Left lung (tissue), 10 donors: Measurements from ENCODE around the gene CHRND. TPM values are rescaled to one million over a fixed set of nuclear protein-coding genes. Genes with fewer than 3 reads are reported as not detected.

Experiments used
- ATAC-seq: fragments of 200-7000 bp; cut with Tn5 transposase; one replicate; pipeline ENCODE4 v1.9.1; 2020; ENCODE audit warnings: moderate library complexity
- DNase-seq, 4 donors: peaks; one replicate each; pipeline ENCODE4 v3.0.0-alpha.2; 2013 to 2020
- H3K27ac ChIP-seq, 2 donors: fragments of 200-600 bp; sonication (generic) in 1 of 2; one replicate each; pipeline versions ENCODE4 v1.5.0 to v1.8.0; 2020 to 2021
- H3K27me3 ChIP-seq, 2 donors: fragments of 200-600 bp; sonication (generic) in 1 of 2; one replicate each; pipeline versions ENCODE4 v1.5.0 to v1.8.0; 2020 to 2021
- H3K36me3 ChIP-seq, 2 donors: fragments of 200-600 bp; sonication (generic) in 1 of 2; one replicate each; pipeline versions ENCODE4 v1.5.0 to v1.8.0; 2020 to 2021
- H3K4me1 ChIP-seq, 2 donors: fragments of 200-600 bp; one replicate each; pipeline ENCODE4 v1.8.0; 2021
- H3K4me3 ChIP-seq, 2 donors: fragments of 200-600 bp; sonication (generic) in 1 of 2; one replicate each; pipeline versions ENCODE4 v1.5.0 to v1.8.0; 2020 to 2021; ENCODE audit warnings: mild to moderate bottlenecking in 1 of 2
- H3K9me3 ChIP-seq, 2 donors: fragments of 200-600 bp; sonication (generic) in 1 of 2; one replicate each; pipeline versions ENCODE4 v1.5.0 to v1.8.0; 2020 to 2021
- intact Hi-C, 2 donors: fragments of 100-400 bp; cut with DNase I; formaldehyde crosslinking; loops; one replicate each; pipeline versions ENCODE4 v1.11.2 to v1.14.2; 2022
- polyA plus RNA-seq, 6 donors: library from polyadenylated mRNA; unstranded; fragments of 120-200 nt; gene quantifications; one replicate each; pipeline ENCODE4 v1.2.1, GENCODE V29; 2013; ENCODE audit not compliant: insufficient read length in 6 of 6
- total RNA-seq, 2 donors: library from RNA; stranded (reverse); fragmentation: NEBNext Ultra II Directional; extraction: Animal tissue kit (Norgen Biotek cat#: 25700); gene quantifications; one replicate each; pipeline ENCODE4 v1.2.1, GENCODE V29; 2021
- TF ChIP-seq, protein P1 (sequence below), 2 donors: fragments of 200-600 bp; sonication (generic) in 1 of 2; IDR thresholded peaks; one replicate each; pipeline versions ENCODE4 v1.5.0 to v1.8.0; 2021; ENCODE audit warnings: antibody characterized with exemption in 2 of 2
- donor health status: DM: no; HTN: yes; CAD: no.
- donor health status: DM: no; HTN: no; CAD: no.

CHRND gene
- total and polyA plus RNA-seq, 8 donors, result not detected

DNA sequence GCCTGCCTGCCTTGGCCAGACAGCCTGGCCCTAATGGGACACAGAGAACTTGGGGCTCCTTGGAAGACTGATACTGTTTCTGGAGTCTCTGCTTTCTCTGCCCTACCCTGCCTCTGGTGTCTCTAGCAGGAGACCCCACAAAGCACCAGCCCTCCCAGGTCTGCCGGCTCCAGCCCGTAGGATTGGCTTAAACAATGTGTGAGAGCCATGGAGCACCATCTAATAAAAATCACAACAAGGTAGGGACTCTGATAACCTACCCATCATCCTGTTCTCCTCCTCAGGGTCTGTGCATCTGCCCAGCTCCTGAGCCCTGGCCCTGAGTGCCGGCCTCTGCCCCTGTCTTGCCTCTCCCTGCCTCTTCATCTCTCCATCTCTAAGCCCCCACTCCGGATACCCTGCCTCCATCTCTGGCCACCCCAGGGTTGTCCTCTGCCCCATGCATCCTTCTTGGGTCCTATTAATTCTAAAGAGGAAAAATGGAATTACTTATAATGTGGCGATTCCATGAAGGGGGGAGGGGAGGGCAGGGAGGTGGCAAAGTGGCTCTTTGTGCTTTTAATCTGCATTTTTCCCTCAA, 37.1 kb upstream of the CHRND start:
- no peak for ATAC-seq
- peaks cover 48 to 85% of the 10 kb centered on the region in 2 donors for H3K27me3 ChIP-seq
- no peaks in the 10 kb centered on the region for H3K9me3 ChIP-seq
- H3K4me1 ChIP-seq, result peaks cover 0 to 22% of the 10 kb centered on the region in 2 donors
- TF ChIP-seq, protein P1, sequence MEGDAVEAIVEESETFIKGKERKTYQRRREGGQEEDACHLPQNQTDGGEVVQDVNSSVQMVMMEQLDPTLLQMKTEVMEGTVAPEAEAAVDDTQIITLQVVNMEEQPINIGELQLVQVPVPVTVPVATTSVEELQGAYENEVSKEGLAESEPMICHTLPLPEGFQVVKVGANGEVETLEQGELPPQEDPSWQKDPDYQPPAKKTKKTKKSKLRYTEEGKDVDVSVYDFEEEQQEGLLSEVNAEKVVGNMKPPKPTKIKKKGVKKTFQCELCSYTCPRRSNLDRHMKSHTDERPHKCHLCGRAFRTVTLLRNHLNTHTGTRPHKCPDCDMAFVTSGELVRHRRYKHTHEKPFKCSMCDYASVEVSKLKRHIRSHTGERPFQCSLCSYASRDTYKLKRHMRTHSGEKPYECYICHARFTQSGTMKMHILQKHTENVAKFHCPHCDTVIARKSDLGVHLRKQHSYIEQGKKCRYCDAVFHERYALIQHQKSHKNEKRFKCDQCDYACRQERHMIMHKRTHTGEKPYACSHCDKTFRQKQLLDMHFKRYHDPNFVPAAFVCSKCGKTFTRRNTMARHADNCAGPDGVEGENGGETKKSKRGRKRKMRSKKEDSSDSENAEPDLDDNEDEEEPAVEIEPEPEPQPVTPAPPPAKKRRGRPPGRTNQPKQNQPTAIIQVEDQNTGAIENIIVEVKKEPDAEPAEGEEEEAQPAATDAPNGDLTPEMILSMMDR (IDR thresholded peaks at IDR 0.05), result no peak
- intact Hi-C loops, result no loop called here
- no peak overlapping the region for H3K4me3 ChIP-seq
- DNase-seq, result no peak
- H3K36me3 ChIP-seq, result no peaks in the 10 kb centered on the region
- H3K27ac ChIP-seq, result no peak overlapping the region

DNA sequence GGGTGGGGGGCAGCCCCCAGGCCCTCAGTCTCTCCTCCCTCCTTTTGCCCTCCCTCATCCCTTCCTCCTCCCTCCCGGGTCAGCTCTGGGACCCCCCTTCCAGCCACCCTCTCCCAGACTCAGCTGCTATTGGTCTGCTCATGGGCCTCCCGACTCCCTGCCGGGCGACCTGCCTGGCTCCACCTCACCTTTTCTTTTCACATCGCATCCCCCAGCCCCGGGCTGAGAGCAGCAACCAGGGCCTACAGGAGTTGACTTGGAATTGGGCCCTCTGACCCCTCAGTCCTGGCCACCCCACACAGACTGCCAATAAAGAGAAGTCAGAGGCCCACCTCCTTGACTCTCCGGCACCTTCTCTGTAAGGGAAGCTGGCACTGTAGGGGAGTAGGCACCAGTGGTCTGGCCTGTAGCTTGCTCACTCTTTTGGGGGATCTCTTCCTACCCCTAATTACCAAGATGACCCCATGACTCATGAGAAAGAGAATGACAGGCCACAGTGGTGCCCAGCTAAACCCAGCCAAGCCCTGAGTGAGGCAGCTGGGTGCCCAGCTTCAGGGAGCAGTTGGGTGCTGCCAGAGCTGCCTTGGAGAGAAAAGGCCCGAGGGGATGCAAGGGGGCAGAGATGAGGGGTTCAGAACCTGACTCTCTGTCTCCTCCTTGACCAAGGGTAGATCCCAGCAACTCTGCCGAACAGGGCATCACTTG, 36.3 kb upstream of the CHRND start:
- Histone ChIP-seq H3K9me3 (no peaks in the 10 kb centered on the region), H3K4me1 (peaks cover 0 to 22% of the 10 kb centered on the region in 2 donors), H3K4me3 (no peak overlapping the region), H3K27ac (no peak overlapping the region), H3K36me3 (no peaks in the 10 kb centered on the region), H3K27me3 (peaks cover 43 to 76% of the 10 kb centered on the region in 2 donors)
- DNase-seq (peak in 1 of 4 donors; percentile 63), ATAC-seq (no peak)
- intact Hi-C loops, result no loop called here
- TF ChIP-seq, protein P1 (IDR thresholded peaks at IDR 0.05), result no peak

DNA sequence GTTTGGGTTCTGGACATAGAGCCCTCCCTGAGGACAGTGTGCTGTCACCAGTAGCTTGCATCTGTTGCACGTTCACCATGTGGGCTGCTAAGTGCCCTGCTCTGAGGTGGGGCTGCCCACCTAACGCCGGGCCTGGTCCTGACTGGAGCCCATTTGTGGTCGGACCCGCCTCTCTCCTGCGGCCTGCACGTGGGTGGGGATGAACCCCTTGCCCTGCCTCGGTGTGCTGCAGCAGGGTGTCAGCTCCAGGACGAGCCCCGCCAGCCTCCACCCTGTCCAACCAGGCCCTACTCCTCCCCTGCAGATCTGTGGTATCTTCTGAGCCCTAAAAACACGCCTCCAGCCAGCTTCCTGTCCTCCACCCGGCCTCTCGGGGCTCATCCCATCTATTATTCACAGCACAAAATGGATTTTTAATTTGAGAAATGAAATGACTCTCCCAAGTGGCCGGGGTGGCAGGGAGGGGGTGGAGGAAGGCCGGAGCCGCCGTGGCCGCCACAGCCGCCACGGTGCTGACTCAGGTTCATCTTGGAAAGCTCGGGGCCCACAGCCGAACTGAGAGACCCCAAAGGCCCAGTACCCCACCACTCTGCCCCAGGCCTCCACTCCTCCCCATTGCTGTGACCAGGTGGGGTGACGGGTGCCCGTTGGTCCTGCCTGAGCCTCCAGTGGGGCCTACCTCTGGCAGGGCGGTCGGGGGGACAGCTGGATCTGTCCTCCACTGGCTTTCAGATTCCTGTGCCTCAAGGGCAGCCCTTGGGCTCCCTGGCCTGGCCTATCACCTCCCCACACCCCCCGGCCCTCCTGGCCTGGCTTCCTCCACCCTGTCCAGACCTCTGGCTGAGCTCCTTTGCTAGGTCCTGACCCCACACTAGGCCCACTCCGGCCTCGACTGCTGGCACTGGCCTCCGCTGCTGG, 35.5 kb upstream of the CHRND start:
- Histone ChIP-seq H3K27ac (no peak overlapping the region), H3K36me3 (no peaks in the 10 kb centered on the region), H3K27me3 (peaks cover 35 to 68% of the 10 kb centered on the region in 2 donors), H3K4me3 (no peak overlapping the region), H3K9me3 (no peaks in the 10 kb centered on the region), H3K4me1 (peaks cover 0 to 20% of the 10 kb centered on the region in 2 donors)
- intact Hi-C loops, result no loop called here
- ATAC-seq (no peak), DNase-seq (peak in 1 of 4 donors; percentile 67)
- TF ChIP-seq, protein P1 (IDR thresholded peaks at IDR 0.05), result no peak

DNA sequence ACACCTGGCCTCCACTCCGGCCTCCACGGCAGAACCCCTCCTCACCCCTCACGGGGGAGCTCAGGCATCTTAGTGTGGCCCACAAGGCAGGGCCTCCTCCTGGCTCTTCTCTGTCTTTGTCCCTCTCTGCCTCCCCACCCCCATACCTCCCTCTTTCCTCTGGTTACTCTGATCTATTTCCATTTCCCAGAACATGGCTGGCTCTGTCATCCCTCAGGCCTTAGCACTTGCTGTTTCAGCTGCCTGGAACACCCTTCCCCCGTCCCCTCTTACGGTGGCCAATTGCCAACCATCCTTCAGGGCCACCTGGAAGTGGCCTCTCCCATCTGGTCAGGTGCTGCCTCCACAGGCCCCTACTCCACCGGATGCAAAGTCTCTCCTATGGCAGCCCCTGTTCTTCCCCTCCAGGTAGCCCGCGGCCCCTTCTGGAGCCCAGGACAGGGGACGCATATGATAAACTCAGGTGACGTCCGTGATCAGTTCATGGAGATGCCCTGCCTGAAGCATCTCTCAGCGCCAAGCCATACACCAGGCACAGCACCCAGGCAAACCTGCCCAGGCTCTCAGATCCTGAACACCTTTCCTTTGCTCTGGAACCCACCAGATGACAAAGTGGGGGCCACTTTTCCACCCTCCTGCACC, 34.7 kb upstream of the CHRND start:
- H3K36me3 ChIP-seq, result no peaks in the 10 kb centered on the region
- intact Hi-C loops, result no loop called here
- TF ChIP-seq, protein P1 (IDR thresholded peaks at IDR 0.05), result no peak
- ATAC-seq (no peak), DNase-seq (peak in 1 of 4 donors; percentile 45)
- no peak overlapping the region for H3K27ac ChIP-seq
- H3K27me3 ChIP-seq, result peaks cover 27 to 60% of the 10 kb centered on the region in 2 donors
- H3K4me1 ChIP-seq, result peaks cover 0 to 14% of the 10 kb centered on the region in 2 donors
- H3K4me3 ChIP-seq, result no peak overlapping the region
- H3K9me3 ChIP-seq, result no peaks in the 10 kb centered on the region
